ENCODE measurements around the gene RPS14. TPM values are rescaled to one million over a fixed set of nuclear protein-coding genes. Genes with fewer than 3 reads are reported as not detected.

RPS14 gene
- total RNA-seq, 1 donor from 2014 or later: 2,378 TPM

- intact Hi-C loops (cut with micrococcal nuclease): no loop called here
These were observed 29.8 kb downstream of the RPS14 start for GRCh38 chr5:150419630-150420270.

- intact Hi-C loops (cut with micrococcal nuclease): loop anchor here (1.0 to 5.0 kb wide), 6 partner anchors 57 to 1057 kb away; partner anchors contain the start of genes CCDC69, GM2A, HMGXB3 and PCYOX1L
These were observed 35.4 kb downstream of the RPS14 start for GRCh38 chr5:150413902-150414790.

GRCh38 chr5:150413176-150413901, 36.2 kb downstream of the RPS14 start:
- intact Hi-C loops (cut with micrococcal nuclease): loop anchor here (1.0 to 5.0 kb wide), 6 partner anchors 56 to 1056 kb away; partner anchors contain the start of genes CCDC69, GM2A, HMGXB3 and PCYOX1L

- intact Hi-C loops (cut with micrococcal nuclease): loop anchor here (1.0 to 5.0 kb wide), 9 partner anchors 24 to 1055 kb away; partner anchors contain the start of genes CCDC69, GM2A, HMGXB3 and PCYOX1L
These were observed 37.0 kb downstream of the RPS14 start, which contains the start of gene CD74 for GRCh38 chr5:150412319-150413175. CD74 (minus strand) TSS chr5:150412910; CDS start chr5:150412749, 161 bp downstream.

GRCh38 chr5:150411245-150411979, 38.1 kb downstream of the RPS14 start:
- intact Hi-C loops (cut with micrococcal nuclease): loop anchor here (5.0 kb wide), 3 partner anchors 811 to 1054 kb away; partner anchors contain the start of genes CCDC69, GM2A and PCYOX1L

GRCh38 chr5:150410524-150411244, 38.9 kb downstream of the RPS14 start:
- intact Hi-C loops (cut with micrococcal nuclease): loop anchor here (5.0 kb wide), 3 partner anchors 812 to 1053 kb away; partner anchors contain the start of genes CCDC69, GM2A and PCYOX1L

- intact Hi-C loops (cut with micrococcal nuclease): loop anchor here (5.0 kb wide), 3 partner anchors 812 to 1053 kb away; partner anchors contain the start of genes CCDC69, GM2A and PCYOX1L
These were observed 39.7 kb downstream of the RPS14 start for GRCh38 chr5:150409638-150410523.

- intact Hi-C loops (cut with micrococcal nuclease): no loop called here
These were observed 41.2 kb downstream of the RPS14 start for GRCh38 chr5:150408231-150408943.

GRCh38 chr5:150407096-150407720, 42.3 kb downstream of the RPS14 start:
- intact Hi-C loops (cut with micrococcal nuclease): no loop called here

GRCh38 chr5:150406723-150407095, 42.8 kb downstream of the RPS14 start:
- intact Hi-C loops (cut with micrococcal nuclease): no loop called here

GRCh38 chr5:150406103-150406722, 43.3 kb downstream of the RPS14 start:
- intact Hi-C loops (cut with micrococcal nuclease): no loop called here

- intact Hi-C loops (cut with micrococcal nuclease): no loop called here
These were observed 44.4 kb downstream of the RPS14 start for GRCh38 chr5:150404941-150405816.

- intact Hi-C loops (cut with micrococcal nuclease): no loop called here
These were observed 45.0 kb downstream of the RPS14 start for GRCh38 chr5:150404535-150404934.

- intact Hi-C loops (cut with micrococcal nuclease): no loop called here
These were observed 45.4 kb downstream of the RPS14 start for GRCh38 chr5:150404121-150404520.

GRCh38 chr5:150402901-150403342, 46.6 kb downstream of the RPS14 start:
- intact Hi-C loops (cut with micrococcal nuclease): no loop called here

All from T-helper 2 cell treated with Interferon-gamma antibody and Interleukin-4, amounts not matched to agents 100 ng/mL and 5 ng/mL, for 36 hours (primary cell).